CD4-positive, alpha-beta T cell treated with Interleukin-17A for 4 hours (primary cell): ENCODE data around the gene GNAZ.
"Not testable (repeated sequence)": the region's sequence is repeated elsewhere in the genome, so short reads cannot be mapped to it uniquely, and the experiment has no call there.

Source experiments
- DNase-seq: peaks from one replicate; pipeline ENCODE4 v3.0.0-alpha.2; 2020; ENCODE audit warnings: mixed read lengths

GNAZ gene

GRCh38 chr22:23045461-23045860 lies 24.9 kb upstream of the GNAZ start:
- no peak for DNase-seq

- DNase-seq, result no peak
These were observed 23.1 kb upstream of the GNAZ start for GRCh38 chr22:23047265-23047664.

- DNase-seq, result no peak
These were observed 22.6 kb upstream of the GNAZ start for GRCh38 chr22:23047742-23048141.

GRCh38 chr22:23050546-23050945 lies 19.8 kb upstream of the GNAZ start:
- DNase-seq, result not testable (repeated sequence)

DNA sequence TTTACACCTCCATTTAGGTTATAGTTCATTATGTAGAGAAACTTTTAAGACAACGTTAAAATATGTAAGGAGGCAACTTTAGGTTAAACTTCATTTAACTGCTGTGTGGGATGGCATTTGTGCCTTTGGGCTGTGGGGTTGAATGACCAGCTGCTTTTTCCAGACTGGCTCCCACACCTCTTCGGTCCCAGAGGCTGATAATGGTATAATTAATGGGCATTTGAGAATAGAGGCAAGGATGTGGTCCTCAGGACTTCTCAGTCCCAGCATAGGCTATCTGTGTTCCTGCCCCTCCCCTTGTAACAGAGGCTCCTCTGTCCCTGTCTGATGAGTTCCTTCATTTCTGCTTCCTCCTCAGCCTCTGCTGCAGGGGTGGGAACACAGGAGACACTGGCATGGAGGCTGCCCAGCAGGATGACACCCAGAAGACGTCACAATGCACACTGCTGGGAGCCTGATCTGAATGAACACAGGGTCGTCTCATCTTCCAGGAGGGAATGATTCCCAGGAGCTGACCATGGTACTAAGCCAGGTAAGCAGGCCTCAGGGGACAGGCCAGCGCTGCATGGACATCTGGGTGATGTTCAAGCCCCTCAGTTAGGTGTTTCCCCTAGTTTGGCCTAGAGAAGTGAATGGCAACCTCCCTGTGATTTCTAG lies 17.1 kb upstream of the GNAZ start:
- DNase-seq, result no peak

DNA sequence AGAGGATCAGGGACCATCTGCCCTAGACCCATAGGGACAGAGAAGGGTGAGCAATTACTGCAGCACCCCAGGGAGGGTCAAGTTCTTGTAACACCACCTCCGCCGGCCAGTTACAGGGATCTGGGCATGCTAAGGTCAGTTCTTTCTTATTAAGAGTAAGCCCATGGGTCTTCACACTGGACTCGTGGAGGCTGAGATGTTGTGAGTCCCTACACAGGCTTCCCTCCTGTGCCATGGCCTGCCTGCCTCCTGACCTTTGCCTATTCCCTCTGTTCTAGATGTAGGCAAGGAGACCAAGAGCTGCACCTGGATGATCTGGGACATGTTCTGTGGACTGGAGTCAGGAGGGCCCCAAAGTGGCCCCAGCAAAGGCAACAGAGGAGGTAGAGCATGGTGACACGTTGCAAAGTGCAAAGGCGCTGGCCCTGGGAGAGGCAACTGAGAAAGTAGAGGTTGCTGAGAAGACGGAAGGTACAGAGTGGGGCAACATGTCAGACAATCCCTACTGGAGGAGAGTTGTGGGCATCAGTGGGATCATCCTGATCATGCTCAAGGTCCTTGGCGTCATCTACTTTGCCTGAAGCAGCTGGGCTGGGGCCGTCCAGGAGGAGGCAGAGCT lies 16.3 kb upstream of the GNAZ start:
- DNase-seq, result no peak

GRCh38 chr22:23054531-23055257 lies 15.6 kb upstream of the GNAZ start:
- no peak for DNase-seq

GRCh38 chr22:23055449-23056179 lies 14.7 kb upstream of the GNAZ start:
- no peak for DNase-seq

DNA sequence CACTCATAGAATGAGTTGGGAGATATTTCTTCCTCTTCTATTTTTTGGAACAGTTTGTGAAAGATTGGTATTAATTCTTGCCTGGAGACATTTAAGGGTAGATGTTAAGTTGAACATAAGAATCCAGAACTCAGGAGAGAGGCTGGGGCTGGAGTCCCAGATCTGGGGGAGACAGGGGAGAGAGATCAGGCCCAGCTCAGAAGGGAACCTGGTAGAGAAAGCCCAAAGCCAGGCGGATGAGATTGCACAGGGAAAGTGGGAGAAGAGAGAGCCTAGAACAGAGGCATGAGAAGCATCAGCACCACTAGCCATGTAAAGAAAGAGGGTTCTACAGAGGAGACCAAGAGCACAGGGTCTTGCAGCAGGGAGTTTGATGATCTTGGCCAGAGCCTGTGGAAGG lies 13.0 kb upstream of the GNAZ start:
- no peak for DNase-seq

DNA sequence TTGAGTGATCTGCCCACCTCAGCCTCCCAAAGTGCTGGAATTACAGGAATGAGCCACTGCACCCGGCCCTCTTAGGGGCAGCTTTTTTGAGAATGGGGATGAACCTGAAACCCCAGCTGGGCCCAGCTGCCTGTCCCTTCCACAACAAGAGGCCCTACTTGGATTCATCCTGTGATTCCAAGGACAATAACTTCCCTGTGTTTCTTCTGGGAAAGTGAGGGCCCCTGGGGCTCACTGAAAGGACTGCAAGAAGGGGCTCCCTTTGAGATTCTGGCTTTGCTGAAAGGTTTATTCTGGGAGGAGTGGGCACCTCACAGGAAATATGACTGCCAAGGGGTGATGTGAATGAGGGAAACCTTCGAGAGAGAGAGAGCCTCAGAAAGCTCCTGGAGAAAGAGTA lies 12.3 kb upstream of the GNAZ start:
- DNase-seq, result no peak

DNA sequence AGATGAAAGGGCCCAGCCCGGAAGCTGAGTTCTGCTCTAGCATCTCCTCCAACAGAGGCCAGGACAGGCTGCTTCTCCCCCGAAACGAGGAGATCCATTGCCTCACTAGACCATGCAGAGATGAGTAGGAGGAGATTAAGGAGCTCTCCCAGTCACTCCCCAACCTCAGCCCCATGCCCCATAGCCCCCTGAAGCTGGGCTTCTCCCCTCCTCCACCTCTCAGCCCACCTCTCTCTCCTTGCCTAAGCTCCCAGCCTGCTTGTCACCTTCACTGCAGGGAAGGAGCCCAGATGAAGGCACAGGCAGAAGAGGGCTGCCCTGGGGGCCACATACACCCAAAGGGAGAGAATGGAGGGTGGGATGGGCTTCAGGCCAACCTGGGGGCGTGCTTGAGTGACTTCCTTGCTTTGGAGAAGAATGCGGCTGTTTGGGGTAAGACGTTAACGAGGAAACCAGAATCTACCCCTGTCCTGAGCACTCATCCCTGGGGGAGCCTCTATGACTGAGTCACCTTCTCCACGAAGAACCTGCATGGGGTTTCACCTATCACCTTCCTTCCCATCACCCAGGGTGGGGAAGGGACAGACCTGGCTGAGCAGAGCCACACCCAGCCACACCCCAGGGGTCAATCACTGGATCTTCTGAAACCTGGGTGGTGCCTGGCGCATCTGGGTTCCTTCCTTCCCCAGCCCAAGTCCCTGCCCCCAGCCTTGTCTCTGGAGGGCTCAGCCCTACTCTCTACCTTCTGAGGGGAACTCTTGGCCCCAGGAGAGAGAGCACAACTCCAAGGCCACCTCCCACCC lies 11.6 kb upstream of the GNAZ start:
- DNase-seq, result no peak

DNA sequence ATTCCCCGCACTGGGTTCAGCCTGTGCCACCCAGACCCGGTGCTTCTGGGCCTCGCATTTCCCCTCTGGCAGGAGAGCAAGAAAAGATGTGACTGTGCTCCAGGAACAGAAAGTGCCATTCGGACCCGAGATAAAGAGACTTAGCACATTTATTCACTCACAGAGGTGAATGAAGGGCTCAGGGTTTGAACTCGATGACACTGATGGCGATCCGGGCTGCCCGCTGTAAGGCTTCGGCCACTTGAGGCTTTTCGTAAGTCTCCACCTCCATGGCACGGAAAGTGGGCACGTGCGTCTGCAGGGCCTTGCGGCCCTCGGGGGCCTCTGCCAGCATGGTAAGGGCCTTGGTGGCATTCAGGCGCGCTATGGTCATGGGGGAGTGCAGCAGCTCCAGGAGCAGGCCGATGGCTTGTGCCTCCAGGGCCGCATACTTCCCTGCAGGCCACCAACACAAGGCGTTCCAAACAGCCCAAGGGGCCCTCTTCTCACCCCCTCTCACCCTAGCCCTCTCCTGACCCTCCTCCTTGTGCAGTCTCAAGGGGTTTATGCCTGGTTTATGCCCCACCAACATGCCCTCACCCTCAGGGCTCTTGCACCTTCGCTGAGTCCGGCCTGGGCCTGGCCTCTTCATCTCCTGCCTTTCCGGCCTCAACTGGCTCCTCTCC lies 10.9 kb upstream of the GNAZ start:
- no peak for DNase-seq

DNA sequence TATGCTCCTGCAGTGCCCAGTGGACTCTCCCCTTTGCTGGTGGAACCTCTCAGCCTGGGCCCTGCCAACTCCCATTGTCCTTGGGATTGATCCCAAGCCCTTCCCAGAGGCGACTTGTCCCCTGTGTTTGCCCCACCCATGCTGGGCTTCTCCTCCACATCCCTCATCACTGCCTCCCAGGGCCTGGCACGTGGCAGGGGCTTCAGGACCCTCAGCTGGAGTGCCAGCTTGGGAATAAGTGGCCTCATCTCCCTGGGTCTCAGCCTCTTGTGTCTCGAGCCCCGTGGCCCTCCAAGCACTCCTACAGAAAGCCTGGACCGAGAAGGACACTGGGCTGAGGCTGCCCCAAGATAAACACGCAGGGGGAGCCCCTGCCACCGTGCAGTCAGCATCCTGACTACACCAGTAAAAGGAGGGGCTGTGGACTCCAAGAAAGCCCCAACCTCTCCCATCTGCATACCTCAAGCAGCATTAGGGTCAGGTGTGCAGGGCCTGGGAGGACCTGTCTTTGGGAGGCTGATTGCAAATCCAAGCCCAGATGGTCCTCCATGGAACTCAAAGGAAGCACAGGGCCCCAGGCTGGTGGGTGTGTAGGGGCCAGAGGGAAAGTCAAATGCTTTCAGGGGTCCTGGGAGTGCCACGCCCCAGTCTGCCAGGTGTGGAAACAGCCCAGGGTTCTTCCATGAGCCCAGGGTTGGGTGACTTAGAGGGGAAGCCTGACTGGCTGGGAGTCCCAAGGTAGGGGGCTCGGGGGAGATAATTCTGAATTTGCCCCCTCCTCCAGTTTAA lies 9.5 kb upstream of the GNAZ start:
- no peak for DNase-seq

DNA sequence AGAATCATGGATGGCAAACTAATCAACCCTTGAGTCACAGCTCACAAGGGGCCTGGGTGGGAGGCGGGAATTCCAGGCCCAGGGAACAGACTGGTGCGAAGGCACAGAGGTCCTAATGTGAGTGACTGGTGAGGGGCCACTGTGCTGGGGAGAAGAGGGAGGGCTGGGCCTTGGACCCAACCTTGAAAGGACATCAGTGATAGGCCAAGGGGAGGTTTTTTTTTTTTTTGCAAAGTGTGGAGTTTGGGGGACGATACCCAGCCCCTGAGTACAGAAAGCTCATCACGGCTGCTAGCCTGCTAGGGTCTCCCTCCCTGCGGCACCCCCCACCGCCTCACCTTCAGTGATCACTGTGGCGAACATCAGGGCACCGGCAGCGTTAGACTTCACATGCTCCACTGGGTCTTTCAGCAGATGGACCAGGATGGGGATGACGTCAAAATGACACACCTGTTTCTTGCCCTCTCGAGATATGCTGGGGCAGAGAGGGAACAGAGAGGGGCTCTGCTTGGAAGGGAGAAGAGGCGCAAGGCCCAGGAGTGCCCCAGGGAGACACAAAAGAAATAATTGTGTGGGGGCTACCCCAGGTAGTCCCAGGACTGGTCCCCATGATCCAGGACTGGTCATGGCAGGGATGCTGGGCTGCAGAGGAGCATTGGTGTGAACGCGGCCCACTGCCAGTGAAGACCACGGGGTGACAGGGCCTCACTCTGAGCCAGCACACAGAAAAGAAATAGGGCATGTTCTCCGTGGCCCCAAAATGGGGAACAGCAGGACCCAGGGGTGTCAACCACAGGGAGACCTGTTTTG lies 8.6 kb upstream of the GNAZ start:
- DNase-seq, result no peak

- DNase-seq, result no peak
These were observed 7.4 kb upstream of the GNAZ start for GRCh38 chr22:23062616-23063538.

DNA sequence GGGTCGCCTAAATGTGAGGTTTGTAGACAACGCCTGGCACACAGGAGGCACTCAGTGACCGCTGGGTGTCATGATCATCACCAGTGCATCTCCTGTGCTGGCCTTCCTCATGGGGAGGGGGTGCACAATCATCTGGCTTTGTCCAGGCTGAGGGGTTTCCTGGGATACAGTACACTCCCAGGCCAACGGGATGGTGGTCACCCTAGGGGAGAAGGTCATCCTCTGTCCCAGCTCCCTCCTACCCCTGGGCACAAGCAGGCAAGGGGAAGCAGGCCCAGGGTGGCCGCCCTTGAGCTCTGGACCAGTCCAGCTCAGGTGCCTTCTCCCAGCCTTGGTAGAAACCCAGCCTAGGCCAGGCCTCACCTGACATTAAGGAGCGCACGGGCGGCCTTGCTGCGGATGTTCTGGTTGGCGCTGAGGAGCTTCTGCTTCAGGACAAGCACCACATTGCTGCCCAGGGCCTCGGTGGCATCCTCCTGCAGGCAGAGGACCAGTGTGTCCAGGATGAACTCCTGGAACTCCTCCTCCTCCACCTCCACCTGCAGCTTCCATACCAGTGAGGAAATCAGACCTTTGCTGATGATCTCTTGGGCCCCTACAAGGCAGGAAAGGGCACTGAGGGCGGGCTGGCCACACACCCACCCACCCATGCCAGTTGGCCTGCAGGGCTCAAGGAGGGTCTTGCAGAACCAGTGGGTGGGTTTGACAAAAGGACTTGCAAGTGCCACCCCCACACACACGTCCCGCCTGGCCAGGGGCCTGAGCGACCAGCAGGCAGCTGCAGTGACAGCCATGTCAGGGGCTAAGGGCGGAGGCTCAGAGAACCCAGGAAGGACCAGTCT lies 6.6 kb upstream of the GNAZ start:
- no peak for DNase-seq

GRCh38 chr22:23064381-23065068 lies 5.8 kb upstream of the GNAZ start:
- DNase-seq, result no peak

- no peak for DNase-seq
These were observed 5.3 kb upstream of the GNAZ start for GRCh38 chr22:23065069-23065451.
